Neural crest cell (in vitro differentiated cells): ENCODE results near the gene NHERF2. TPM values are rescaled to one million over a fixed set of nuclear protein-coding genes. Genes with fewer than 3 reads are reported as not detected.

Experiments used
- DNase-seq: peaks from one replicate; pipeline ENCODE4 v3.0.0; 2021; ENCODE audit warnings: low read depth, mixed read lengths, low spot score
- H3K27ac Mint-ChIP-seq: one replicate; pipeline ENCODE4 v1.8.0; 2021; ENCODE audit warnings: mild to moderate bottlenecking, mixed read lengths; ENCODE audit not compliant: unreplicated experiment
- H3K27me3 Mint-ChIP-seq: 2 replicates; pipeline ENCODE4 v1.8.0; 2021; ENCODE audit warnings: low read depth, mild to moderate bottlenecking, mixed read lengths
- H3K36me3 Mint-ChIP-seq: 2 replicates; pipeline ENCODE4 v1.8.0; 2021; ENCODE audit warnings: low read depth, mild to moderate bottlenecking, mixed read lengths
- H3K4me1 Mint-ChIP-seq: 2 replicates; pipeline ENCODE4 v1.8.0; 2021; ENCODE audit warnings: mixed read lengths
- H3K4me3 Mint-ChIP-seq: one replicate; pipeline ENCODE4 v1.8.0; 2021; ENCODE audit warnings: mild to moderate bottlenecking, mixed read lengths
- H3K9me3 Mint-ChIP-seq: 2 replicates; pipeline ENCODE4 v1.8.0; 2021; ENCODE audit warnings: mixed read lengths
- total RNA-seq: library from RNA; stranded (reverse); gene quantifications from 2 replicates; pipeline ENCODE4 v1.2.1, GENCODE V29; 2021
- TF ChIP-seq, protein P1 (sequence below): fragments of 200-600 bp; sonication (generic); conservative IDR thresholded peaks from 2 replicates; pipeline ENCODE4 v1.5.0; 2021; ENCODE audit warnings: antibody characterized with exemption, mild to moderate bottlenecking

The NHERF2 gene
- total RNA-seq, 1 donor from 2014 or later = 8.1 TPM

DNA sequence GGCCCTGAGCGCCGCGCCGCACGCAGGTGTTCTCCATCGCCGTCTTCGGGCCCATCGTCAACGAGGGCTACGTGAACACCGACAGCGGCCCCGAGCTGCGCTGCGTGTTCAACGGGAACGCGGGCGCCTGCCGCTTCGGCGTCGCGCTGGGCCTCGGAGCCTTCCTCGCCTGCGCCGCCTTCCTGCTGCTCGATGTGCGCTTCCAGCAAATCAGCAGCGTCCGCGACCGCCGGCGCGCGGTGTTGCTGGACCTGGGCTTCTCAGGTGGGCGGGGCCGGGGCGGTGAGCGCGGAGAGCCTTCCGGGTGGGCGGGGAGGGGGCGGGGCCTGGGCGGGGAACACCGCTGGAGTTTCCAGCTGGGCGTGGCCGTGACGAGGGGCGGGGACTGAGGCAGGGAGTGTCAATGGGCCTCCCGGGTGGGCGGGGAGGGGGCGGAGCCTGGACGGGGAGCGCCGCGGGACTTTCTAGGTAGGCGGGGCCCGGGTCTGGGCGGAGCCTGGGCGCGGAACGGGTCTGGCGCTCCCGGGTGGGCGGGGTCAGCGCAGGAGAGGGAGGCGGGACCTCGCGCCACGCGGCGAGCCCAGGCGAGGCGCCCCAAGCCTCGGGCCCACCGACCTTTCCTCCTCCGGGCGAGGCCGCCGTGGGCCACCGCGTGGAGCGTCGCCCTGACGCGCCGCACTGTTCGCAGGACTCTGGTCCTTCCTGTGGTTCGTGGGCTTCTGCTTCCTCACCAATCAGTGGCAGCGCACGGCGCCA lies 34.6 kb upstream of the NHERF2 start:
- Mint-ChIP-seq H3K4me1 (peaks cover 7% of the 10 kb centered on the region), H3K36me3 (peaks cover 19% of the 10 kb centered on the region), H3K27me3 (peaks cover 65% of the 10 kb centered on the region), H3K27ac (no peak overlapping the region), H3K4me3 (no peak overlapping the region), H3K9me3 (no peaks in the 10 kb centered on the region)
- DNase-seq = peak; percentile 70
- TF ChIP-seq, protein P1, sequence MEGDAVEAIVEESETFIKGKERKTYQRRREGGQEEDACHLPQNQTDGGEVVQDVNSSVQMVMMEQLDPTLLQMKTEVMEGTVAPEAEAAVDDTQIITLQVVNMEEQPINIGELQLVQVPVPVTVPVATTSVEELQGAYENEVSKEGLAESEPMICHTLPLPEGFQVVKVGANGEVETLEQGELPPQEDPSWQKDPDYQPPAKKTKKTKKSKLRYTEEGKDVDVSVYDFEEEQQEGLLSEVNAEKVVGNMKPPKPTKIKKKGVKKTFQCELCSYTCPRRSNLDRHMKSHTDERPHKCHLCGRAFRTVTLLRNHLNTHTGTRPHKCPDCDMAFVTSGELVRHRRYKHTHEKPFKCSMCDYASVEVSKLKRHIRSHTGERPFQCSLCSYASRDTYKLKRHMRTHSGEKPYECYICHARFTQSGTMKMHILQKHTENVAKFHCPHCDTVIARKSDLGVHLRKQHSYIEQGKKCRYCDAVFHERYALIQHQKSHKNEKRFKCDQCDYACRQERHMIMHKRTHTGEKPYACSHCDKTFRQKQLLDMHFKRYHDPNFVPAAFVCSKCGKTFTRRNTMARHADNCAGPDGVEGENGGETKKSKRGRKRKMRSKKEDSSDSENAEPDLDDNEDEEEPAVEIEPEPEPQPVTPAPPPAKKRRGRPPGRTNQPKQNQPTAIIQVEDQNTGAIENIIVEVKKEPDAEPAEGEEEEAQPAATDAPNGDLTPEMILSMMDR = no peak

DNA sequence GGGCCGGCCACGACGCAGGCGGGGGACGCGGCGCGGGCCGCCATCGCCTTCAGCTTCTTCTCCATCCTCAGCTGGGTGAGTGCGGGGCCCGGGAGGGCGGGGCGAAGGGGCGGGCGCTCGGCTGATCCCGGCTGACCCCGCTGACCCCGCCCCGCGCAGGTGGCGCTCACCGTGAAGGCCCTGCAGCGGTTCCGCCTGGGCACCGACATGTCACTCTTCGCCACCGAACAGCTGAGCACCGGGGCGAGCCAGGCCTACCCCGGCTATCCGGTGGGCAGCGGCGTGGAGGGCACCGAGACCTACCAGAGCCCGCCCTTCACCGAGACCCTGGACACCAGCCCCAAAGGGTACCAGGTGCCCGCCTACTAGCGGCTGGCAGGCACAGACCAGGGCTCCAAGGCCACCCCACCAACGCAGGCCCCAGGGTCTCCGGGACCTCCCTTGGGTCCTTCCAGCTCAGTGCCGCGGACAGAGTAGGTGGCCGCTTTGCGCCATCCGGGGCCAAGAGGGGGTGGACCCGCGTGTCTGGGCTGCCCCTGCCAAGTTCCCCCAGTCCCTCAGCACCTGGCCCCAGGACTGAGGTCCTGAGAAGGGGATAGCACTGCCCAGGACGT lies 33.9 kb upstream of the NHERF2 start:
- H3K4me1 Mint-ChIP-seq = peaks cover 7% of the 10 kb centered on the region

DNA sequence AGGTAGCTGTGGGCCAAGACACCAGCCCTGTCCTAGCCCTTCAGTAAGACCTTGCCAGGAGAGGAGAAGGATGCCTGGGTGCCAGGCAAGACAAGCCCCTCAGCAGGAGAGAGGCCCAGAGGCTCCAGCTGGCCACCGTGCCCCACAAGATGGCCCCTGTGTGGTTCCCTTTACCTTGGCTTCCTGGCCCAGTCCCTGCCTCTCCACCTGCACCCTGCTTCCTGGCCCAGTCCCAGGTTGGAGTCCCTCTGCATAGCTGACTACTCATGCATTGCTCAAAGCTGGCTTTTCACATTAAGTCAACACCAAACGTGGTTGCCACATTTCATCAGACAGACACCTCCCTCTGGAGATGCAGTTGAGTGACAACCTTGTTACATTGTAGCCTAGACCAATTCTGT lies 33.0 kb upstream of the NHERF2 start:
- H3K4me3 Mint-ChIP-seq = peak overlapping the region; percentile 78
- peaks cover 13% of the 10 kb centered on the region for H3K36me3 Mint-ChIP-seq

More for the DNA sequence above, 33.9 kb upstream of the NHERF2 start:
- Mint-ChIP-seq H3K27ac (no peak overlapping the region), H3K36me3 (peaks cover 16% of the 10 kb centered on the region), H3K9me3 (no peaks in the 10 kb centered on the region), H3K27me3 (peaks cover 59% of the 10 kb centered on the region), H3K4me3 (no peak overlapping the region)
- TF ChIP-seq, protein P1 = no peak
- DNase-seq = no peak

DNA sequence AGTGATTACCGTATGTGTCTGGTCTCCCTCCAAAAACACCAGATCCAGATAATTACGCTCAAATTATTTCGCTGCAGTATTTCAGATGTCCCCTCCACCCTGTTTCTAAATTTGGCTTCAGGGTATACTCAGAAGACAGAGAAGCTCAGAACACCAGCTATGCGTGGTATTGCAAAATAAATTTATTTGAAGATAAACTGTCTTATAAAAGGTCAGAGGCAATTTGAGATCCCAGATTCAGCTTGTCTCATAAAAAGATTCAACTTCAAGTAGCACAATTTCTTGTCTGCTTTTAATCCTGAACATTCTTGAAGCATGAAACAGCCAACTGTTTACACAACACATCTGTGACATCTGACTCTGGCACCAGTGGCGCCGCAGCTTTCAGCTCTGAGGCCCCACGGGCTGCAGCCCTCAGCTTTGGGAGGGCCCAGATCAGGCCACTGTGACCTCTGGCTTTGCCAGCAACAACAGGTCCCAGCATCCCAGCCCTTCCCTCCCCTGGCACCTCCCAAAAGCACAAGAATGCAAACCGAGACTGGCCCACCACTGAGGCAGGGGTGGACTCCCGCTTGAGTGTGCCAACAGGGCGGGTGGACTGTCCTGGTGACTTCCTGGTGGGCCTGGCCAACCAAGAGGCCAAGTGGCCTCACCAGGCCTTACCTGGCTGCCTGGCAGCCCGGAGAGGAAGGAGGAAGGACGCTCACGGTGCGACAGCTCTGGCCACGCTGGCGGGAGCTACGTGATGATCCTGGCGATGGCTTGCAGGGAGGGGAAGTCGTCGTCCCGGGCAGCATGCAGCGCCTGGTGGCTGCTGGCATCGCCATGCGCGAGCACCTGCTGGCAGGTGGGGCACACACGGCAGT lies 29.0 kb upstream of the NHERF2 start:
- no peak overlapping the region for H3K27ac Mint-ChIP-seq
- peak overlapping the region; percentile 23 for H3K4me3 Mint-ChIP-seq
- TF ChIP-seq, protein P1 = no peak
- DNase-seq = no peak
- H3K36me3 Mint-ChIP-seq = peaks cover 9% of the 10 kb centered on the region
- peaks cover 21% of the 10 kb centered on the region for H3K27me3 Mint-ChIP-seq
- H3K4me1 Mint-ChIP-seq = no peaks in the 10 kb centered on the region
- no peaks in the 10 kb centered on the region for H3K9me3 Mint-ChIP-seq

More for the DNA sequence above, 33.0 kb upstream of the NHERF2 start:
- Mint-ChIP-seq H3K27ac (no peak overlapping the region), H3K27me3 (peaks cover 50% of the 10 kb centered on the region), H3K9me3 (no peaks in the 10 kb centered on the region), H3K4me1 (peaks cover 4% of the 10 kb centered on the region)
- DNase-seq = no peak
- TF ChIP-seq, protein P1 = no peak

DNA sequence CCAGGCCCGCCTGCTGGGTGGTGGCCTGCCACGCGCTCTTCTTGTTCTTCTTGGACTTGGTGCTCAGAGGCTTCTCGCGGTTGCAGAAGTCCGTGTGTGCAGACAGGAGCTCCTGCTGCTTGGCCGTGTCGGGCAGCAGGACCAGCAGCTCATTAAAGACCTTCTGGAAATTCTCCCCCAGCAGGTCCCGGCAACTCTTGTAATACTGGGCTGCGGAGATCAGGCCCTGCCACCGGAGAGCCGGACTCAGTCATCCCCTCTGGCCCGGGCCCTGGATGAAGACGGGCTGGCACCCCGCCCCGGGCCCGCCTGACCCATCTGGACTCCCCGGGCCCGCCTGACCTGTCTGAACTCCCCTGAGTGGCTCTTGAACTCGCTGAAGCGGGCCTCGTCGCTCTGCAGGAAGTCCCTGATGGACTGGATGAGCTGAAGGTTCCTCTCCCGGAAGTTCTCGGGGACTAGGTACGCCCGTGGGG lies 28.3 kb upstream of the NHERF2 start:
- Mint-ChIP-seq H3K4me1 (no peaks in the 10 kb centered on the region), H3K36me3 (peaks cover 9% of the 10 kb centered on the region), H3K9me3 (no peaks in the 10 kb centered on the region), H3K4me3 (no peak overlapping the region), H3K27me3 (peaks cover 17% of the 10 kb centered on the region), H3K27ac (no peak overlapping the region)
- TF ChIP-seq, protein P1 = no peak
- no peak for DNase-seq
